ENCODE results near the gene USP20.

USP20 gene

GRCh38 chr9:129878291-129878690 lies 43.0 kb downstream of the USP20 start:
- no peak for DNase-seq (ENCODE audit: low spot score)
- TF ChIP-seq, protein P1, sequence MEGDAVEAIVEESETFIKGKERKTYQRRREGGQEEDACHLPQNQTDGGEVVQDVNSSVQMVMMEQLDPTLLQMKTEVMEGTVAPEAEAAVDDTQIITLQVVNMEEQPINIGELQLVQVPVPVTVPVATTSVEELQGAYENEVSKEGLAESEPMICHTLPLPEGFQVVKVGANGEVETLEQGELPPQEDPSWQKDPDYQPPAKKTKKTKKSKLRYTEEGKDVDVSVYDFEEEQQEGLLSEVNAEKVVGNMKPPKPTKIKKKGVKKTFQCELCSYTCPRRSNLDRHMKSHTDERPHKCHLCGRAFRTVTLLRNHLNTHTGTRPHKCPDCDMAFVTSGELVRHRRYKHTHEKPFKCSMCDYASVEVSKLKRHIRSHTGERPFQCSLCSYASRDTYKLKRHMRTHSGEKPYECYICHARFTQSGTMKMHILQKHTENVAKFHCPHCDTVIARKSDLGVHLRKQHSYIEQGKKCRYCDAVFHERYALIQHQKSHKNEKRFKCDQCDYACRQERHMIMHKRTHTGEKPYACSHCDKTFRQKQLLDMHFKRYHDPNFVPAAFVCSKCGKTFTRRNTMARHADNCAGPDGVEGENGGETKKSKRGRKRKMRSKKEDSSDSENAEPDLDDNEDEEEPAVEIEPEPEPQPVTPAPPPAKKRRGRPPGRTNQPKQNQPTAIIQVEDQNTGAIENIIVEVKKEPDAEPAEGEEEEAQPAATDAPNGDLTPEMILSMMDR (IDR thresholded peaks at IDR 0.05; ENCODE audit: extremely low read depth, insufficient read depth, missing control alignments), result no peak
- in situ Hi-C loops (cut with MboI; ENCODE audit: low pct_unique_long_range_greater_than_20kb, low sequenced_read_pairs, unreplicated experiment), result no loop called here

GRCh38 chr9:129879103-129879699 lies 43.9 kb downstream of the USP20 start:
- DNase-seq (ENCODE audit: low spot score), result no peak
- in situ Hi-C loops (cut with MboI; ENCODE audit: low pct_unique_long_range_greater_than_20kb, low sequenced_read_pairs, unreplicated experiment), result no loop called here
- TF ChIP-seq, protein P1 (IDR thresholded peaks at IDR 0.05; ENCODE audit: extremely low read depth, insufficient read depth, missing control alignments), result no peak

DNA sequence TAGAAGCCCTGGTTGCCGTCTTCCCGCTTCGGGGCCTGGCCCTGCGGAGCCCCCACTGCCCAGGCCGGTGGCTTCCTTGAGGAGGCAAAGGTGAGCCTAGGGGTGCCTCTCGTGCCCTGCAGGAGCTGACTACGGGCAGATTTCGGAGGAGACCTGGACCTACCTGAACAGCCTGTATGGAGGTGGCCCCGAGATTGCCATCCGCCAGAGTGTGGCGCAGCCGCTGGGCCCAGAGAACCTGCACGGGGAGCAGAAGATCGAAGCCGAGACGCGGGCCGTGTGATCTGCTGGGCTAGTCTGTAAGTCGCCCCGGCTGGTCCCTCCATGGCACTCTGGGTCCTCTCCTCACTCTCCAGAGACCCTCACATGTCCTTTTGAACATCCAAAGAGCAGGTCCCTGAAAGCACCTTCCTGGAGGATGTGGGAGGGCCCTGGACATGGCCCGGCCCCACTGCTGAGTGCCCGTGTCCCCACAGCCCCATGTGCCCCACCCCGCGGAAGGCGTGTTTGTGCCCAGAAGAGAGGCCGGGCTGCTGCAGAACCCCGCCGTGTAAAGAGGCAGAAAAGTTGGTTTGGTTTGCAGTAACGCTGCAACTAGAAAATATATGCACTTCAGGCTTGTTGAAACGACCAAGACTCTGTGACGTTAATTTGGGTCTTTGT lies 44.9 kb downstream of the USP20 start:
- TF ChIP-seq, protein P1 (IDR thresholded peaks at IDR 0.05; ENCODE audit: extremely low read depth, insufficient read depth, missing control alignments), result no peak
- DNase-seq (ENCODE audit: low spot score), result no peak
- in situ Hi-C loops (cut with MboI; ENCODE audit: low pct_unique_long_range_greater_than_20kb, low sequenced_read_pairs, unreplicated experiment), result no loop called here

GRCh38 chr9:129880654-129881546 lies 45.6 kb downstream of the USP20 start:
- TF ChIP-seq, protein P1 (IDR thresholded peaks at IDR 0.05; ENCODE audit: extremely low read depth, insufficient read depth, missing control alignments), result no peak
- in situ Hi-C loops (cut with MboI; ENCODE audit: low pct_unique_long_range_greater_than_20kb, low sequenced_read_pairs, unreplicated experiment), result no loop called here

GRCh38 chr9:129881547-129882324 lies 46.5 kb downstream of the USP20 start:
- TF ChIP-seq, protein P1 (IDR thresholded peaks at IDR 0.05; ENCODE audit: extremely low read depth, insufficient read depth, missing control alignments), result no peak
- no peak for DNase-seq (ENCODE audit: low spot score)
- in situ Hi-C loops (cut with MboI; ENCODE audit: low pct_unique_long_range_greater_than_20kb, low sequenced_read_pairs, unreplicated experiment), result no loop called here

More at GRCh38 chr9:129880654-129881546, 45.6 kb downstream of the USP20 start:
- no peak for DNase-seq (ENCODE audit: low spot score)

Measured in GM13977 (cell line).